Hepatocyte (in vitro differentiated cells): ENCODE measurements around the gene EGFL7. TPM values are rescaled to one million over a fixed set of nuclear protein-coding genes. Genes with fewer than 3 reads are reported as not detected.

ENCODE experiments used
- DNase-seq: peaks from one replicate; pipeline ENCODE4 v3.0.0-alpha.2; 2016; ENCODE audit warnings: low spot score
- H2AFZ ChIP-seq: fragments of 200-600 bp; sonication (generic); 2 replicates; pipeline ENCODE4 v1.6.0; 2016; ENCODE audit warnings: antibody characterized with exemption, mild to moderate bottlenecking
- H3K27ac ChIP-seq: fragments of 200-600 bp; sonication (generic); 2 replicates; pipeline ENCODE4 v1.5.1; 2016; ENCODE audit warnings: mild to moderate bottlenecking
- H3K27me3 ChIP-seq: fragments of 200-600 bp; sonication (generic); 2 replicates; pipeline ENCODE4 v1.6.1; 2016
- H3K36me3 ChIP-seq: fragments of 200-600 bp; sonication (generic); replicated peaks from 2 replicates; pipeline ENCODE4 v1.5.1; 2016; ENCODE audit warnings: low read depth; ENCODE audit not compliant: insufficient read depth
- H3K4me1 ChIP-seq: fragments of 200-600 bp; sonication (generic); 2 replicates; pipeline ENCODE4 v1.5.1; 2016; ENCODE audit warnings: mild to moderate bottlenecking, moderate library complexity; ENCODE audit not compliant: insufficient read depth
- H3K4me2 ChIP-seq: fragments of 200-600 bp; sonication (generic); 2 replicates; pipeline ENCODE4 v1.6.0; 2016
- H3K4me3 ChIP-seq: fragments of 200-600 bp; sonication (generic); 2 replicates; pipeline ENCODE4 v1.5.1; 2016; ENCODE audit warnings: mild to moderate bottlenecking
- H3K79me2 ChIP-seq: fragments of 200-600 bp; sonication (generic); 2 replicates; pipeline ENCODE4 v1.6.0; 2017; ENCODE audit warnings: mild to moderate bottlenecking
- H3K9me2 ChIP-seq: fragments of 200-600 bp; sonication (generic); replicated peaks from 2 replicates; pipeline ENCODE4 v1.6.0; 2017; ENCODE audit warnings: mild to moderate bottlenecking; ENCODE audit not compliant: insufficient read depth
- H3K9me3 ChIP-seq: fragments of 200-600 bp; sonication (generic); 2 replicates; pipeline ENCODE4 v1.5.1; 2016; ENCODE audit warnings: low read depth, mild to moderate bottlenecking
- H4K20me1 ChIP-seq: fragments of 200-600 bp; sonication (generic); 2 replicates; pipeline ENCODE4 v1.6.0; 2016; ENCODE audit warnings: mild to moderate bottlenecking; ENCODE audit not compliant: insufficient read depth, poor library complexity, severe bottlenecking
- EZH2 ChIP-seq: fragments of 200-600 bp; sonication (generic); IDR thresholded peaks from 2 replicates; pipeline ENCODE4 v1.6.1; 2016; ENCODE audit warnings: antibody characterized with exemption, mild to moderate bottlenecking, borderline replicate concordance
- EZH2phosphoT487 ChIP-seq: fragments of 200-600 bp; sonication (generic); IDR thresholded peaks from one replicate; pipeline ENCODE4 v1.6.1; 2018; ENCODE audit warnings: antibody characterized with exemption, mild to moderate bottlenecking, low read depth, moderate library complexity; ENCODE audit not compliant: unreplicated experiment, severe bottlenecking
- WGBS: methylation state at CpG from one replicate; pipeline ENCODE4 v1.1.6; 2016; ENCODE audit warnings: low lambda C conversion rate; ENCODE audit errors: missing lambda C conversion rate; 5-methylcytosine and 5-hydroxymethylcytosine counted together
- polyA plus RNA-seq: library from polyadenylated mRNA; unstranded; fragments of >200 nt; fragmentation: Nextera tagmentation; extraction: Ambion mirVana; gene quantifications from 2 replicates; pipeline ENCODE4 v1.2.1, GENCODE V29; 2016
- total RNA-seq: library from RNA; depleted of rRNA; stranded (reverse); fragments of >200 nt; gene quantifications from 2 replicates; pipeline ENCODE4 v1.2.3, GENCODE V29; 2014
- TF ChIP-seq, protein P1 (sequence below): fragments of 200-600 bp; sonication (generic); IDR thresholded peaks from 2 replicates; pipeline ENCODE4 v1.5.1; 2016; ENCODE audit warnings: antibody characterized with exemption, mild to moderate bottlenecking; ENCODE audit not compliant: poor library complexity

Gene EGFL7
- total and polyA plus RNA-seq, 2 experiments from 2014 or later, result 50.0 to 82.5 TPM

DNA sequence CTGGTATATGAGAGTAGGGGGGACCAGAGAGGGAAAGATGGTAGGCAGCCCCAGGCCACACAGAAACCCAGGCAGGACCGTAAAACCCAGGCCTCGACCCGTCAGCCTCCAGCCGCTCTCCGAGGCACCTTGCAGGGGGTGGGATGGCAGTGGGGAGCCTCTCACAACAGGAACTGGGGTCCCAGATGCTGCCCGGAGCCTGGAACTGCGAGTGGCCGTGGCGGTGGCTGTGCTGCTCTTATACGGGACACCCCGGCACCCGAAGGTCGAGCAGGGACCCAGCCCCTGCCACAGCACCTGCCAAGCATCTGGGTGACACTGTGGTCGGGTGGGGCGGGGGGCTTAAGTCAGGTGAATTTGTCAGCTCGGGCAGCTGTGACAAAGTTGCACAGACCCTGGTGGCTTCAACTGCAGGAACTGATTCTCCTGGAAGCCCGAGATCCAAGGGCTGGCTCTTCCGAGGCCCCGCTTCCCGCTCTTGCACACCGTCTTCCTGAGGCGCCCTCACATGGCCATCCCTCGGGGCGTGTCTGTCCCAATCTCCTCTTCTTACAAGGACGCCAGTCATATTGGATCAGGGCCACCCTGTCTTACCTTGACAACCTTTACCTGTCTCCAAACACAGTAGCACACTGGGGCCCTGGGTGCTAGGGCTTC lies 47.6 kb upstream of the EGFL7 start:
- Histone ChIP-seq H3K9me2 (no peaks in the 10 kb centered on the region), H3K4me3 (no peak overlapping the region), H2AFZ (no peak overlapping the region), H3K36me3 (no peaks in the 10 kb centered on the region), H3K79me2 (no peaks in the 10 kb centered on the region), H4K20me1 (no peaks in the 10 kb centered on the region), H3K9me3 (no peaks in the 10 kb centered on the region), H3K4me1 (peaks cover 11% of the 10 kb centered on the region), H3K27ac (no peak overlapping the region), H3K27me3 (no peaks in the 10 kb centered on the region), H3K4me2 (no peak overlapping the region)
- 79% methylated on average over 25 of the region's 25 CpGs for WGBS
- DNase-seq, result no peak
- no peak for TF ChIP-seq EZH2phosphoT487
- TF ChIP-seq, protein P1, sequence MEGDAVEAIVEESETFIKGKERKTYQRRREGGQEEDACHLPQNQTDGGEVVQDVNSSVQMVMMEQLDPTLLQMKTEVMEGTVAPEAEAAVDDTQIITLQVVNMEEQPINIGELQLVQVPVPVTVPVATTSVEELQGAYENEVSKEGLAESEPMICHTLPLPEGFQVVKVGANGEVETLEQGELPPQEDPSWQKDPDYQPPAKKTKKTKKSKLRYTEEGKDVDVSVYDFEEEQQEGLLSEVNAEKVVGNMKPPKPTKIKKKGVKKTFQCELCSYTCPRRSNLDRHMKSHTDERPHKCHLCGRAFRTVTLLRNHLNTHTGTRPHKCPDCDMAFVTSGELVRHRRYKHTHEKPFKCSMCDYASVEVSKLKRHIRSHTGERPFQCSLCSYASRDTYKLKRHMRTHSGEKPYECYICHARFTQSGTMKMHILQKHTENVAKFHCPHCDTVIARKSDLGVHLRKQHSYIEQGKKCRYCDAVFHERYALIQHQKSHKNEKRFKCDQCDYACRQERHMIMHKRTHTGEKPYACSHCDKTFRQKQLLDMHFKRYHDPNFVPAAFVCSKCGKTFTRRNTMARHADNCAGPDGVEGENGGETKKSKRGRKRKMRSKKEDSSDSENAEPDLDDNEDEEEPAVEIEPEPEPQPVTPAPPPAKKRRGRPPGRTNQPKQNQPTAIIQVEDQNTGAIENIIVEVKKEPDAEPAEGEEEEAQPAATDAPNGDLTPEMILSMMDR, result peak; percentile 14

DNA sequence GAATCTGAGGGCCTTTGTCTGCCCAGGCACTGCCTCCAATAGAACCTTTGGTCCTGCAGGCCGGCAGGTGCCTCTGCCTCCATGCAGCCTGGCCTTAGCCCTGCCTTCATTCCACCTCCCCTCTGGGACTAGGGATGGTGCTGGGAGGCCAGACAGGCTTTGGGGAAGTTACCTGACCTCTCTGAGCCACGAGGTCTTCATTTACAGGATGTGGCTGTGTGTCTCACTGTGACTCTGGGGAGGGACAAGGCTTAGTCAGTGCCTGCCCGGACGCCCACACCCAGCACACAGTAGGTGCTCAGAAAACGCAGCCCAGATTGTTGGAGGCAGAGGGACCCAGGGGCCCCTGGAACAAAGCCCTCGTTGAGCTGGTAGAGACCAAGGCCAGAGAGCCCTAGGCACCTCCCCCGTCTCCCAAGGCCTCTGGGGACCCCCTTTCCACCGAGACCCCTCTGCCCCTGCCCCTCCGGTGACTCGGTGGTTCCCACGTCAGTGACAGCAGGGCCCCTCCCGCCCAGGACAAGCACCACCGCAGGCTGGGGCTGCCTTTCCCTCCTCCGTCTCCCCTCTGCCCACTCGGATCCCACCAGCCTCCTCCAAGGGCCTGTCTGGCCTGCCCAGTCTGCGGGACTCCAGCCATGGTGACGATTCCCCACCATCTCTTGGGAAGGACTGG lies 46.9 kb upstream of the EGFL7 start:
- Histone ChIP-seq H3K27ac (no peak overlapping the region), H2AFZ (no peak overlapping the region), H3K9me2 (no peaks in the 10 kb centered on the region), H4K20me1 (no peaks in the 10 kb centered on the region), H3K9me3 (no peaks in the 10 kb centered on the region), H3K36me3 (no peaks in the 10 kb centered on the region), H3K4me1 (peaks cover 17% of the 10 kb centered on the region), H3K79me2 (no peaks in the 10 kb centered on the region), H3K27me3 (no peaks in the 10 kb centered on the region), H3K4me2 (no peak overlapping the region), H3K4me3 (no peak overlapping the region)
- WGBS, result 89% methylated on average over 17 of the region's 17 CpGs
- no peak for DNase-seq
- TF ChIP-seq EZH2phosphoT487, result no peak
- TF ChIP-seq EZH2, result no peak

DNA sequence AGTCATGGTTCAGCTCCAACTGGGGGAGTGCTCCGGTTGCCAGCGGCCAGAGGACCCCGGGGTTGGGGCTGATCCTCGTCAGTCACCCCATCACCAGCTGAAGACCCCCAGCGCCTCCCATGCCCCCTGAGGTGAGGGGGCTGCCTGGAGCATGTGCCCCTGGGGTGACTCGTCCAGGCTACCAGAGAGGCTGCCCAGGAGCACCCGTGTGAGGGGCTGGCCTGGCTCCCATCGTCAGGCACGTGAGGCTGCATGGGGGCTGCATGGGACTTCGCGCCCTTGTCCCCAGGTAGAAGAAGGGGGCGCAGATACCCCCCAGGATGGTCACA lies 46.4 kb upstream of the EGFL7 start:
- Histone ChIP-seq H4K20me1 (no peaks in the 10 kb centered on the region), H3K9me2 (no peaks in the 10 kb centered on the region), H3K79me2 (no peaks in the 10 kb centered on the region), H2AFZ (no peak overlapping the region), H3K36me3 (no peaks in the 10 kb centered on the region), H3K9me3 (no peaks in the 10 kb centered on the region), H3K4me3 (no peak overlapping the region), H3K27ac (no peak overlapping the region), H3K4me1 (peaks cover 22% of the 10 kb centered on the region), H3K4me2 (no peak overlapping the region), H3K27me3 (no peaks in the 10 kb centered on the region)
- TF ChIP-seq EZH2 (no peak), EZH2phosphoT487 (no peak)
- TF ChIP-seq, protein P1, result no peak
- no peak for DNase-seq
- WGBS, result 90% methylated on average over 11 of the region's 12 CpGs

DNA sequence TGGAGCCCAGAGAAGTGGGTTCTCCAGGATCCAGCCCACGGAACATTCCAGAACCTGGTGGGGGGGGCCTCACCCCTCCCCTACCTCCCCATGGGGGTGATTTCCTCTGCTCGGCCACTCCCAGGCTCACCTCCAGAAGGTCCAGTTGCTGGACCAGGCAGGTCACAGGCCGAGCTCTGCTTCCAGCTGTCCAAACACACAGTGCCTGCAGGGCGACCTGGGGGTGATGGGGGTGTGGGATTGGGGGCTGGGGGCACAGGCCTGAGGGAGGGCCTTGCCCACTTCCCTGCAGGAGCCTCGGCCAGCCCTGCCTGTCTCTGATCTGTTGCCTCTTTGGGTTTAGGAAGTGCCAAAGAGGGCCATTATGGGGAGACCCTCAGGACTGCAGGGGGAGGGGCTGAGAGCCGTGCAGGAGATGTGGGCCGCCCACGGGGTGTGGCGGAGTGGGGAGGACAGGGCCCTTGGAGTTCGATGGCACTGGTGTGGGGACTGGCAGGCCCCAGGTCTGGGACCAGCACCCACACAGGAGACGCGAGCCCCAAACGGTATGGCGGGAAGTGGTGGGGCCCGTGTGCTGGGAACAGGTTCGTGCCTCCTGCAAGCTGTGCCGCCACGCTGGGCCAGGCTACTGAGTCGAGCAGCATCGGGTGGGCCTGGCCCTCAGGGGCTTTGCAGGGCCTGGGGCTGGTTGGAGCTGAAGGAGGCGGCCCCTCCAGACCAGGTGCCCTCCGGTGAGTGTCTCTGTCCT lies 45.6 kb upstream of the EGFL7 start:
- WGBS, result 88% methylated on average over 15 of the region's 22 CpGs
- no peak for TF ChIP-seq EZH2phosphoT487

More for the DNA sequence above, 45.6 kb upstream of the EGFL7 start:
- no peaks in the 10 kb centered on the region for H3K27me3 ChIP-seq
- no peak for DNase-seq
- no peaks in the 10 kb centered on the region for H3K79me2 ChIP-seq
- no peak overlapping the region for H3K4me2 ChIP-seq
- no peak overlapping the region for H3K27ac ChIP-seq
- no peaks in the 10 kb centered on the region for H3K9me3 ChIP-seq
- peaks cover 24% of the 10 kb centered on the region for H3K4me1 ChIP-seq
- no peak overlapping the region for H2AFZ ChIP-seq
- H3K4me3 ChIP-seq, result no peak overlapping the region
- no peaks in the 10 kb centered on the region for H3K9me2 ChIP-seq
- H3K36me3 ChIP-seq, result no peaks in the 10 kb centered on the region
- no peaks in the 10 kb centered on the region for H4K20me1 ChIP-seq
